ENCODE measurements around the gene TBX2. TPM values are rescaled to one million over a fixed set of nuclear protein-coding genes. Genes with fewer than 3 reads are reported as not detected.

Gene TBX2
- total and polyA plus RNA-seq, 2 of the 13 experiments (the other 11 are each of a cell fraction or from before 2014, with no cell fraction given): 2.8 to 15.3 TPM

GRCh38 chr17:61378658-61379456 is 20.8 kb upstream of the TBX2 start (continued):
- TF ChIP-seq ATF5 (CRISPR knock-in tag; IDR thresholded peaks at IDR 0.05; ENCODE audit: low read depth) (no peak), E2F2 (CRISPR knock-in tag; IDR thresholded peaks at IDR 0.05; ENCODE audit: borderline replicate concordance) (no peak), RARA (CRISPR knock-in tag; IDR thresholded peaks at IDR 0.05) (peak; percentile 74), NFE2 (CRISPR knock-in tag; IDR thresholded peaks at IDR 0.05) (no peak), ZNF318 (CRISPR knock-in tag; IDR thresholded peaks at IDR 0.05) (no peak), XBP1 (CRISPR knock-in tag; IDR thresholded peaks at IDR 0.05) (no peak), KDM2A (CRISPR knock-in tag; IDR thresholded peaks at IDR 0.05; ENCODE audit: borderline replicate concordance, low read depth) (peak; percentile 10; the same call in 1 of the 2 replicates), FOXA1 (IDR thresholded peaks at IDR 0.05) (no peak), FOXA1 (CRISPR knock-in tag; IDR thresholded peaks at IDR 0.05) (0 out of 2 replicates have a peak, but pooled peaks have one; percentile 20), NR3C1 (CRISPR knock-in tag; IDR thresholded peaks at IDR 0.05) (no peak), ZBTB7A (CRISPR knock-in tag; IDR thresholded peaks at IDR 0.05) (peak; percentile 64; the same call in 1 of the 2 replicates)
- TF ChIP-seq, protein P1, sequence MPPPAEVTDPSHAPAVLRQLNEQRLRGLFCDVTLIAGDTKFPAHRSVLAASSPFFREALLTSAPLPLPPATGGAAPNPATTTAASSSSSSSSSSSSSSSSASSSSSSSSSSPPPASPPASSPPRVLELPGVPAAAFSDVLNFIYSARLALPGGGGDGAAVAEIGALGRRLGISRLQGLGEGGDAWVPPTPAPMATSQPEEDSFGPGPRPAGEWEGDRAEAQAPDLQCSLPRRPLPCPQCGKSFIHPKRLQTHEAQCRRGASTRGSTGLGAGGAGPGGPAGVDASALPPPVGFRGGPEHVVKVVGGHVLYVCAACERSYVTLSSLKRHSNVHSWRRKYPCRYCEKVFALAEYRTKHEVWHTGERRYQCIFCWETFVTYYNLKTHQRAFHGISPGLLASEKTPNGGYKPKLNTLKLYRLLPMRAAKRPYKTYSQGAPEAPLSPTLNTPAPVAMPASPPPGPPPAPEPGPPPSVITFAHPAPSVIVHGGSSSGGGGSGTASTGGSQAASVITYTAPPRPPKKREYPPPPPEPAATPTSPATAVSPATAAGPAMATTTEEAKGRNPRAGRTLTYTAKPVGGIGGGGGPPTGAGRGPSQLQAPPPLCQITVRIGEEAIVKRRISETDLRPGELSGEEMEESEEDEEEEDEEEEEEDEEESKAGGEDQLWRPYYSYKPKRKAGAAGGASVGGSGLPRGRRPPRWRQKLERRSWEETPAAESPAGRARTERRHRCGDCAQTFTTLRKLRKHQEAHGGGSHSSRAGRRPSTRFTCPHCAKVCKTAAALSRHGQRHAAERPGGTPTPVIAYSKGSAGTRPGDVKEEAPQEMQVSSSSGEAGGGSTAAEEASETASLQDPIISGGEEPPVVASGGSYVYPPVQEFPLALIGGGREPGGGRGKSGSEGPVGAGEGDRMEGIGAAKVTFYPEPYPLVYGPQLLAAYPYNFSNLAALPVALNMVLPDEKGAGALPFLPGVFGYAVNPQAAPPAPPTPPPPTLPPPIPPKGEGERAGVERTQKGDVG (CRISPR knock-in tag; IDR thresholded peaks at IDR 0.05; ENCODE audit: borderline replicate concordance): no peak
